COR-L47 (cell line): ENCODE measurements around the gene TMC4.
"Not testable (repeated sequence)": the region's sequence is repeated elsewhere in the genome, so short reads cannot be mapped to it uniquely, and the experiment has no call there.

Experiments
- DNase-seq: peaks from one replicate; lab custom pipeline; 2025; lab: John Stamatoyannopoulos, UW

The TMC4 gene

GRCh38 chr19:54203151-54203611 is 30.2 kb upstream of the TMC4 start:
- no peak for DNase-seq

GRCh38 chr19:54201980-54202379 is 29.0 kb upstream of the TMC4 start:
- DNase-seq = no peak

- no peak for DNase-seq
Measured at GRCh38 chr19:54201172-54201701, 28.3 kb upstream of the TMC4 start.

- no peak for DNase-seq
Measured at GRCh38 chr19:54199401-54199800, 26.4 kb upstream of the TMC4 start.

GRCh38 chr19:54197121-54197520 is 24.2 kb upstream of the TMC4 start:
- DNase-seq = no peak

GRCh38 chr19:54196536-54196935 is 23.6 kb upstream of the TMC4 start:
- no peak for DNase-seq

GRCh38 chr19:54194463-54194862 is 21.5 kb upstream of the TMC4 start:
- not testable (repeated sequence) for DNase-seq

GRCh38 chr19:54193011-54193410 is 20.1 kb upstream of the TMC4 start:
- no peak for DNase-seq

- no peak for DNase-seq
Measured at GRCh38 chr19:54191811-54192453, 19.0 kb upstream of the TMC4 start.

- peak; percentile 73 for DNase-seq
Measured at GRCh38 chr19:54191011-54191810, 18.3 kb upstream of the TMC4 start, which contains the start of gene TSEN34. TSEN34 (plus strand) TSS chr19:54191308; CDS start chr19:54191365, 57 bp downstream.

- peak; percentile 99 for DNase-seq
Measured at GRCh38 chr19:54190503-54191010, 17.6 kb upstream of the TMC4 start.

GRCh38 chr19:54189735-54190502 is 17.0 kb upstream of the TMC4 start:
- DNase-seq = peak; percentile 100

GRCh38 chr19:54189145-54189734 is 16.3 kb upstream of the TMC4 start, which contains the start of gene MBOAT7:
MBOAT7 (minus strand) TSS chr19:54189580; CDS start chr19:54188508, 1,072 bp downstream.
- DNase-seq = peak; percentile 88

- DNase-seq = no peak
Measured at GRCh38 chr19:54188215-54188871, 15.4 kb upstream of the TMC4 start.

GRCh38 chr19:54186934-54187381 is 14.0 kb upstream of the TMC4 start:
- DNase-seq = no peak

GRCh38 chr19:54186351-54186750 is 13.4 kb upstream of the TMC4 start:
- DNase-seq = no peak

GRCh38 chr19:54183431-54183830 is 10.5 kb upstream of the TMC4 start:
- DNase-seq = no peak

- DNase-seq = not testable (repeated sequence)
Measured at GRCh38 chr19:54181894-54182293, 8.9 kb upstream of the TMC4 start.

GRCh38 chr19:54180691-54181091 is 7.7 kb upstream of the TMC4 start:
- DNase-seq = no peak

- DNase-seq = peak; percentile 96
Measured at GRCh38 chr19:54179921-54180461, 7.0 kb upstream of the TMC4 start.
